ENCODE data around the gene EXOC4.

DNA sequence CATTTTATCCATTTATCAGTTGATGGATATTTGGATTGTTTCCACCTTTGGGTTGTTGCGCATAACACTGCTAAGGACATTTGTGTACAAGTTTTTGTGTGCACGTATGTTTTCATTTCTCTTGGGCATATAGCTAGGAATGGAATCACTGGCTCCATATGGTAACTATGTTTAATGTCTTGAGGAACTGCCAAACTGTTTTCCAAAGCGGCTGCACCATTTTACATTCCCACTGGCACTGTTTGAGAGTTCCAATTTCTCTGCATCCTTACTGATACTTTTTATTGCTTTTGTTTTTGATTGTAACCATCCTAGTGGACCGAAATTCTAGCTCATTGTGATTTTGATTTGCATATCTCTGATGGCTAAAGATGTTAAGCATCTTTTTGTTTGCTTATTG is 118.7 kb downstream of the EXOC4 start:
- TF ChIP-seq, protein P1, sequence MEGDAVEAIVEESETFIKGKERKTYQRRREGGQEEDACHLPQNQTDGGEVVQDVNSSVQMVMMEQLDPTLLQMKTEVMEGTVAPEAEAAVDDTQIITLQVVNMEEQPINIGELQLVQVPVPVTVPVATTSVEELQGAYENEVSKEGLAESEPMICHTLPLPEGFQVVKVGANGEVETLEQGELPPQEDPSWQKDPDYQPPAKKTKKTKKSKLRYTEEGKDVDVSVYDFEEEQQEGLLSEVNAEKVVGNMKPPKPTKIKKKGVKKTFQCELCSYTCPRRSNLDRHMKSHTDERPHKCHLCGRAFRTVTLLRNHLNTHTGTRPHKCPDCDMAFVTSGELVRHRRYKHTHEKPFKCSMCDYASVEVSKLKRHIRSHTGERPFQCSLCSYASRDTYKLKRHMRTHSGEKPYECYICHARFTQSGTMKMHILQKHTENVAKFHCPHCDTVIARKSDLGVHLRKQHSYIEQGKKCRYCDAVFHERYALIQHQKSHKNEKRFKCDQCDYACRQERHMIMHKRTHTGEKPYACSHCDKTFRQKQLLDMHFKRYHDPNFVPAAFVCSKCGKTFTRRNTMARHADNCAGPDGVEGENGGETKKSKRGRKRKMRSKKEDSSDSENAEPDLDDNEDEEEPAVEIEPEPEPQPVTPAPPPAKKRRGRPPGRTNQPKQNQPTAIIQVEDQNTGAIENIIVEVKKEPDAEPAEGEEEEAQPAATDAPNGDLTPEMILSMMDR (conservative IDR thresholded peaks at IDR 0.05; ENCODE audit: low read length): no peak
- no peak for TF ChIP-seq EZH2phosphoT487 (IDR thresholded peaks at IDR 0.05; ENCODE audit: borderline replicate concordance)
